ENCODE results near the gene ARHGAP25.
A peak's percentile ranks its signal among the peaks of the same experiment; 100 is the strongest.

The ARHGAP25 gene

GRCh38 chr2:68863996-68864395 lies 129.4 kb downstream of the ARHGAP25 start:
- H3K4me3 ChIP-seq (ENCODE audit: control insufficient read depth, low read depth, low read length) = no peak overlapping the region
- no peak for TF ChIP-seq CTCF (conservative IDR thresholded peaks at IDR 0.05; ENCODE audit: control insufficient read depth, insufficient read depth, low read depth, low read length)
- no peak for DNase-seq (ENCODE audit: low read depth)

- no peak for TF ChIP-seq CTCF (conservative IDR thresholded peaks at IDR 0.05; ENCODE audit: control insufficient read depth, insufficient read depth, low read depth, low read length)
- no peak overlapping the region for H3K4me3 ChIP-seq (ENCODE audit: control insufficient read depth, low read depth, low read length)
- no peak for DNase-seq (ENCODE audit: low read depth)
Observed at GRCh38 chr2:68865108-68865507, 130.5 kb downstream of the ARHGAP25 start.

- TF ChIP-seq CTCF (conservative IDR thresholded peaks at IDR 0.05; ENCODE audit: control insufficient read depth, insufficient read depth, low read depth, low read length) = no peak
- DNase-seq (ENCODE audit: low read depth) = peak; percentile 26
- H3K4me3 ChIP-seq (ENCODE audit: control insufficient read depth, low read depth, low read length) = no peak overlapping the region
Observed at GRCh38 chr2:68870215-68870614, 135.6 kb downstream of the ARHGAP25 start.

GRCh38 chr2:68871159-68871764 lies 136.7 kb downstream of the ARHGAP25 start, which contains the start of gene BMP10:
BMP10 (minus strand) TSS chr2:68871397; CDS start chr2:68871358, 39 bp downstream.
- no peak within 1 kb of the TSS for H3K4me3 ChIP-seq (ENCODE audit: control insufficient read depth, low read depth, low read length)
- no peak for TF ChIP-seq CTCF (conservative IDR thresholded peaks at IDR 0.05; ENCODE audit: control insufficient read depth, insufficient read depth, low read depth, low read length)
- no peak for DNase-seq (ENCODE audit: low read depth)

All from fibroblast of mammary gland (primary cell).